Measurements from ENCODE around the gene UBE2O.

The UBE2O gene

GRCh38 chr17:76397687-76398522 is 55.0 kb downstream of the UBE2O start:
- peak; percentile 59 to 78 for DNase-seq (ENCODE audit: extremely low read depth in 1 of 2, low read depth in 1 of 2)

GRCh38 chr17:76397184-76397583 is 55.8 kb downstream of the UBE2O start:
- DNase-seq (ENCODE audit: extremely low read depth in 1 of 2, low read depth in 1 of 2), result no peak

- DNase-seq (ENCODE audit: extremely low read depth in 1 of 2, low read depth in 1 of 2), result no peak
These were observed 57.0 kb downstream of the UBE2O start for GRCh38 chr17:76395980-76396379.

GRCh38 chr17:76394166-76394565 is 58.8 kb downstream of the UBE2O start:
- DNase-seq (ENCODE audit: extremely low read depth in 1 of 2, low read depth in 1 of 2), result no peak

- DNase-seq (ENCODE audit: extremely low read depth in 1 of 2, low read depth in 1 of 2), result no peak
These were observed 61.7 kb downstream of the UBE2O start for GRCh38 chr17:76391200-76391715.

- no peak for DNase-seq (ENCODE audit: extremely low read depth in 1 of 2, low read depth in 1 of 2)
These were observed 62.9 kb downstream of the UBE2O start for GRCh38 chr17:76390003-76390421.

GRCh38 chr17:76388966-76389888 is 63.7 kb downstream of the UBE2O start:
- no peak for DNase-seq (ENCODE audit: extremely low read depth in 1 of 2, low read depth in 1 of 2)

GRCh38 chr17:76386966-76387765 is 65.8 kb downstream of the UBE2O start:
- DNase-seq (ENCODE audit: extremely low read depth in 1 of 2, low read depth in 1 of 2), result no peak

GRCh38 chr17:76385892-76386786 is 66.8 kb downstream of the UBE2O start:
- DNase-seq (ENCODE audit: extremely low read depth in 1 of 2, low read depth in 1 of 2), result peak; percentile 53 to 74

GRCh38 chr17:76384987-76385891 is 67.7 kb downstream of the UBE2O start:
- DNase-seq (ENCODE audit: extremely low read depth in 1 of 2, low read depth in 1 of 2), result no peak

GRCh38 chr17:76384222-76384986 is 68.5 kb downstream of the UBE2O start, which contains the start of gene SPHK1:
Gene SPHK1, plus strand, starts transcription at chr17:76384609. Its CDS starts 1,036 bp downstream, at chr17:76385645.
- peak in 1 of 2 donors; percentile 56 for DNase-seq (ENCODE audit: extremely low read depth in 1 of 2, low read depth in 1 of 2)

GRCh38 chr17:76383546-76384221 is 69.3 kb downstream of the UBE2O start:
- DNase-seq (ENCODE audit: extremely low read depth in 1 of 2, low read depth in 1 of 2), result peak in 1 of 2 donors; percentile 19

GRCh38 chr17:76382803-76383545 is 70.0 kb downstream of the UBE2O start:
- peak in 1 of 2 donors; percentile 39 for DNase-seq (ENCODE audit: extremely low read depth in 1 of 2, low read depth in 1 of 2)

- DNase-seq (ENCODE audit: extremely low read depth in 1 of 2, low read depth in 1 of 2), result no peak
These were observed 70.6 kb downstream of the UBE2O start for GRCh38 chr17:76382351-76382802.

- DNase-seq (ENCODE audit: extremely low read depth in 1 of 2, low read depth in 1 of 2), result no peak
These were observed 71.2 kb downstream of the UBE2O start for GRCh38 chr17:76381633-76382350.
